GM18526 (cell line): Measurements from ENCODE around the gene RFC3.

ENCODE experiments used
- POLR2A ChIP-seq: IDR thresholded peaks from 3 replicates; pipeline ENCODE4 v1.6.1; 2011; ENCODE audit not compliant: insufficient read length; ENCODE audit errors: extremely low read depth

RFC3 gene

DNA sequence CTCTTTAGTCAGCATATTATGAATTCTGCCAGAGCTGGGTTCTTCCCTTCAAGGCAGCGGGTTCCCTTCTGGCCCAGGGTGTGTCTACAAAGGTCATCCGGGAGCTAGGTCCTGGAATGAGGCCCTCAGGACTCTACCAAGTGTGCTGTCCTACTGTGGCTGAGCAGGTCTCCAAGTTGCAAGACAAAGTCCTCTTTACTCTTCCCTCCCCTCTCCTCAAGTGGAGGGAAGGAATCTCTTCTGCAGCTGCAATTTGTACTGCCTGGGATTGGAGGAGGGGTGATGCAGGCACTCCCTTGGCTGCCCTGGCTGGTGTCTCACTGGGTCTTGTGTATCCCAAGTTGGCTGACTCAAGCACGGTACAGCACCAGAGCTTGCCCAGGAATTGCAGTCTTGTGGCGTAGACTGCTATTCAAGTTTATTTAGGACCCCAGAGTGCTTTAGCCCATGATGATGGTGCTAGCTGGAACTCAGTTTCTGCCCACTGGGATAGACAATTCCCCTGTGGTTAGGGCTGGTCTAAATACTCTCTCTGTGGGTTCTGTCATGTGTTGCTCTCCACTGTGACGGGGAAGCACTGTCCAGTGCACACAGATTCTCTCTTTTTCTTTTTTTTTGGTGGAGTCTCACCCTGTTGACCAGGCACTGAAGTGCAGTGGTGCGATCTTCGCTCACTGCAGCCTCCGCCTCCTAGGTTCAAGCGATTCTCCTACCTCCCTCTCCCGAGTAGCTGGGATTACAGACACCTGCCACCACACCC lies 28.5 kb downstream of the RFC3 start:
- no peak for TF ChIP-seq POLR2A

DNA sequence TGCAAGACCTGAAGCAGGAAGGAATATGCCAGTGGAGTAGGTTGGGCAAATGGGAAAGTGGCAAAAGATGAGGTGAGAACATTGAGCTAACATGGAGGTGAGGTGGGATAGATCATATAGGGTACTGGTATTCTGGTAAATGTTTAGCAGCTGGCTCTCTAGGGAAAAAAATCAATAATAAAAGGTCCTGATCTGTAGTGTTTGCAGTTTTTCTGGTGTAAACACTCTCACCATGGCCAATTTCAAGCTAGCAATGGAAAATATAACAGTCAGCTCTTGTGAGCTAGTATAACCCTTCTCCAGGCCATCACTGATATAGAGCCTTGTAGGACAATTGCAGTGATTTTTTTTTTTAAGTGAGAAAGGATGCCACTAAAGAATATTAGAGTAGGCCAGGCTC lies 31.3 kb downstream of the RFC3 start:
- no peak for TF ChIP-seq POLR2A

DNA sequence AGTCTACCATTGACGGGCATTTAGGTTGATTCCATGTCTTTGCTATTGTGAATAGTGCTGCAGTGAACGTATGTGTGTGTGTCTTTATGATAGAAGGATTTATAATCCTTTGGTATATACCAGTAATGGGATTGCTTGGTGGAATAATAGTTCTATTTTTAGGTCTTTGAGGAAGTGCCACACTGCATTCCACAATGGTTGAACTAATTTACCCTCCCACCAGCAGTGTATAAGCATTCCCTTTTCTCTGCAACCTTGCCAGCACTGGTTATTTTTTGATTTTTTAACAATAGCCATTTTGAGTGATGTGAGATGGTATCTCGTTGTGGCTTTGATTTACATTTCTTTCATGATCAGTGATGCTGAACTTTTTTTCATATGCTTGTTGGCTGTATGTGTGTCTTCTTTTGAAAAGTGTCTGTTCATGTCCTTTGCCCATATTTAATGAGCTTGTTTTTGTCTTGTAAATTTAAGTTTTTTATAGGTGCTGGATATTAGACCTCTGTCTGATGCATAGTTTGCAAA lies 37.5 kb downstream of the RFC3 start:
- no peak for TF ChIP-seq POLR2A

DNA sequence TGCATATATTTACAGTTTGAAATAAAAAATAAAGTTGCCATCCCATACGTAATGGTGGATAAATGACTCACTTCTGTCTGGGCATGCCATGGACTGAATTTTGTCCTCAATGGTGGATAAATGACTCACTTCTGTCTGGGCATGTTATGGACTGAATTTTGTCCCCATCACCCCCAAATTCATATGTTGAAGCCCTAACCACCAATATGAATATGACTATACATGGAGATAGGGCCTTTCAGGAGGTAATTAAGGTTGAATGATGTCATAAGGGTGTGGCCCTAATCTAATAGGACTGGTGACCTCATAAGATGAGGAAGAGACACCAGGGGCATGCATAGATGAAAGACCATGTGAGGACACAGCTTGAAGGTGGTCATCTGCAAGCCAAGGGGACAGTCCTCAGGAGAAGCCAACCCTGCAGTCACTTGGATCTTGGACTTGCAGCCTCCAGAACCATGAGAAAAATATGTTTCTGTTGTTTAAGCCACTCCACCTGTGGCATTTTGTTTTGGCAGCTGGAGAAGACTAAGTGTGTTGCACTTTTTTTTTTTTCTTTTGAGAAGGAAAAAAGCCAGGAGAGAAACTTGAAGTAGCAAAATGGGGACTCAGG lies 41.8 kb downstream of the RFC3 start:
- no peak for TF ChIP-seq POLR2A

DNA sequence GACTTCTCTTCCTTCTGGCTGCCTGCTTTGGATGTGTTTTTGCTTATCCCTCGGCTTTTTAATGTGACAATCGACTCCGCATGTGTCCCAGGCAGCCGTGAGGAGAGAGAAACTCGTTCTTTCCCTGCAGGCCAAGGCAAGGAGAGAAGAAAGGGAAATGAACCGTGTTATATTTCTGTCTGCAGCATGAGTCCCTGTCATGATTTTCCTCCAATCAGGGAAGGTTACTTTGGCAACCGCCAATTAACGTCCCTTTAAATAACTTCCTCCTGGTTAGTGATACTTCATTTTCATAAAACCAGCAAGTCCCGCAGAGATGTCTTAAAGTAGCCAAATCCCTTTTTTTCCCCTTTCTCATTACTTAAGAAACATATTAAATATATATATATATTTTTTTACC lies 42.6 kb downstream of the RFC3 start:
- TF ChIP-seq POLR2A = no peak

DNA sequence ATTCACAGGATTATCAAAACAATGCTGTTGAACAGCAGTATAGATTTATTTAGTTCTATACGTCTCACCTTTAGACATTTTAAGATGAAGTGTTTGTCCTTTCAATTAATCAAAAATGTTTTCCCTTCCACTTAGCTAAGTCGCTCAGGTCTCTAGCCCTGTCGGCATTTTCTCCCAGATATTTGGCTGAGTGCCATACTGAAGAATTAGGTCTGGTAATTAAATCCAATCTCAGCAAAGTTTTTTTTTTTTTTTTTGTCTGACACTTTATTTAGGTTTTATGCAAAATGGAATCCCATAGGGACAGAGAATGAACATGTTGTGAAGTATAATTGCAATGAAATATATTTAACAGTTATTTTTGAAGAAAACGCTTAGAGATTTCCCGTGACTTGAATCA lies 44.1 kb downstream of the RFC3 start:
- no peak for TF ChIP-seq POLR2A

DNA sequence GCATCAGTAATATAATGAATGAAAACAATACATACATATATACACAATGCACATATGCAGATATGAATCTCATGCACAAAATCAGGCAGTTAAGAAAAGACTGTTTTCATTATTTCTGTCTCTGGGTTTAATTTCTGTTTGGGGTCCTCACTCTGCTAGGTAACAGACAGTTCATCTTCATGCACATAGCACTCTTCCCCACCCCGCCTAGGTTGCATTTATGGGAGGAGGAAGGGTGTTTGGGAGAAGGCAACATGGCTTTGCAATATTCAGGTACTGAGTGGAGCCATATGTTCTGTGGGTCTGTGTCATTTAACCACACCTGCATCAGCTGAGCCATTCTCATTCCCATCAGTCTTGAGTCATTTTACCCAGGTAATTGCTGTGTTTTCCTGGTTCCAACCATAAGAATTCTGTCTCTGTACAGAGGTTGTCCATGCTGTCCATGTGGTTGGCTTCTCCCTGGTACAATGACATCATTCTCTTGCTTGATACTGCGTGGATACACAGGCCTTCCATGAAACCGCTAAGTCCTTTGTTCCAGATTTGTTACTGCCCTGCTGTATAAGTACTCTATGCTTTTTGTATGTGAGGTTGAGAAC lies 45.3 kb downstream of the RFC3 start:
- no peak for TF ChIP-seq POLR2A

DNA sequence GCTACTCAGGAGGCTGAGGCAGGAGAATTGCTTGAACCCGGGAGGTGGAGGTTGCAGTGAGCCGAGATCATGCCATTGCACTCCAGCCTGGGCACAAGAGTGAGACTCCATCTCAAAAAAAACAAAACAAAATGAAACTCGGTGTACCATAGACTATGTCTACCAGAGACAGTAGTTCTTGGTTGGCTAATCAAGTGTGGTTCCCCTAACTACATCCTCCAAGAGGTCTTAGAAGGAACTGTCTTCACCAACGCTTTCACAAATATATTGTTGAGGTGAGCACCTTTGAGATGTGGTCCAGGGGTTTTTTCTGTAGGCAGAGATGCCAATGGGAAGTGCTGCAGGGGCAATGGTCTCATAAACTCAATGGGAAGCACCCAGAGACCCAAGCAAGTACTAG lies 48.0 kb downstream of the RFC3 start:
- TF ChIP-seq POLR2A = no peak

DNA sequence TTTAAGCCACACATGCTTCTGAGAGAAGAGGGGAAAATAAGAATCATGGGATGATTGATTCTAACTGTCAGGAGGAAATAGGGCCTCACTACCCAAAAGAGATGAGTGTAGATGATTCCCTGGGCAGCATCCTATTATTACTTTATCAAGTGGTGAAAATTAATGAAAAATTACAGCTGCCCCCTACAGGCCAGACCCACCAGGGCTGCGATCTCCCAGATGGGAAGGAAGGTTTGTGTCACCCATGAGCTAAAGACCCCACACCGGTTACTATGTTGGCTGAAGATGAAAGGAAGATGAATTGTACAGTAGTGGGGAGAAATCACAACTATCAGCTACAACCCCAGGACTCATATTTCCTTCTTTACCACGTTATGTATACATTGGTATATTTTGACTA lies 49.5 kb downstream of the RFC3 start:
- no peak for TF ChIP-seq POLR2A

DNA sequence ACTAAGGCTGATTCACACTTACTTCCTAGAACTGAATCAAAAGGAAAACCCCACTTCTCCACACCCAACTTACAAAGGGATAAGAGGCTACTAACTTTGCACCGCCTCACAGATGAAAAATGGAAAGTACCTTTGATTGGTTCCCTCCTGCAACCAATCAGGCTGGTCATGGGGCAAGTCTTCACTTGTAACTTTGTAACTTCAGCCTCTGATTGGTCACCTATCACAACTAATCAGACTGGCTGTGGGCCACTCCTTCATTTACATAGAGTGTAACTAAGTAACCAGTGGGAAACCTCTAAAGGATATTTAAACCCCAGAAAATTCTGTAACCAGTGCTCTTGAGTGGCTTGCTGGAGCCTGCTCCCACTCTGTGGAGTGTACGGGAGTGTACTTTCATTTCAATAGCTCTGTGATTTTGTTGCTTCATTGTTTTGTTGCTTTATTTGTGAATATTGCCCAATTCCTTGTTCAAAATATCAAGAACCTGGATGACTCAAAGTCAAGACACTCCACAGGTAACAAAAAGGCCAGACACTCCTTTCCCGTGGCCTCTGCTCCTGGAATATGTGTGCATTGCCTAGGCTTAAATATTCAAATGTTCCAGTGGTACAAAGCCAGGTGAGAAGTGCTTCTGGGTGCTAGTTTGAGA lies 50.5 kb downstream of the RFC3 start:
- no peak for TF ChIP-seq POLR2A

DNA sequence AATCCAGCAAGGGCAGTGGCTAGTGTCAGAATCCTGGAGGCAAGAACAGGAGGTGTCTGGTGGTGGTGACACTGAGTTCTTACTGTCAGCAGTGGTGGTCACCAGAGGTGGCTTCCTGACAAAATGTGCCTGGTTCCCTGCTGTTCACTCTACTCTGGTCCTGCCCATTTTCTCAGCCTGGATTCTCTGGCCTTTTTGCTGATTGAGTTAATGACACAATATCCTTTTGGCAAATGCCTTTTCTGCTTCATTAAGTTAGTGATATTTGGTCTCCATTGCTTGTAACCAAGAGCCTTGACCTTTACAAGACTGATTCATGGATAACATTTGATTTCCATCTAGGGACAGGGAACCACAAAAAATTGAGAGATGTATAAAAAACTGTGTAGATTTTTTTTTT lies 51.1 kb downstream of the RFC3 start:
- no peak for TF ChIP-seq POLR2A

DNA sequence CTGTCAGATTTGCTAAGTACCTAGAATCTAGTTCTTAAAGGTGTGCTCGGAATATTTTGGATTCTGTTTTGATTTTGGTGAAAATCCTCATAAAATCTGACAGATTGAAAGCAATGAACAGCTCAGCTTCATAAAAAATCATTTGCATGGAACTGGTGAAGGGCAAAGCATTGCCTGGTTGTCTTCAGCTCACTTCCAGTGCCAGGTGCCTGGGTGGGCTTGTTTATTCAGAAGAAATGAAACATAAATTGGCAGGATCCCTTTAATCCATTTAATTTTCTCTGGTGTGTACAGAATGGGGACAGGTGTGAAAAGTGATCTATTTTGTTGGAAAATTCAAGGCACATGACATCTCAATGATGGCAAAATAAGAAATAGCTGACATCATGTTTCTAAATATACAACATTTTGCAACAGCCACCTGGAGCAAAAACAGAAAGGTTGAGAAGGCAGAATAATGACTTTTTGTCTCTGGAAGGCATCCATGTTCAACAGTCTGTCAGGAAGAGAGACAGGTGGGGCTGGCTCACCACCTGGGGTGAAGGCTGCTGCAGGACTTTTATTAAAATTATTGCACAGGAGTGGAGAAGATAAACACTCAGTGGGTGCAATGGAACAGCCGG lies 52.2 kb downstream of the RFC3 start:
- no peak for TF ChIP-seq POLR2A

DNA sequence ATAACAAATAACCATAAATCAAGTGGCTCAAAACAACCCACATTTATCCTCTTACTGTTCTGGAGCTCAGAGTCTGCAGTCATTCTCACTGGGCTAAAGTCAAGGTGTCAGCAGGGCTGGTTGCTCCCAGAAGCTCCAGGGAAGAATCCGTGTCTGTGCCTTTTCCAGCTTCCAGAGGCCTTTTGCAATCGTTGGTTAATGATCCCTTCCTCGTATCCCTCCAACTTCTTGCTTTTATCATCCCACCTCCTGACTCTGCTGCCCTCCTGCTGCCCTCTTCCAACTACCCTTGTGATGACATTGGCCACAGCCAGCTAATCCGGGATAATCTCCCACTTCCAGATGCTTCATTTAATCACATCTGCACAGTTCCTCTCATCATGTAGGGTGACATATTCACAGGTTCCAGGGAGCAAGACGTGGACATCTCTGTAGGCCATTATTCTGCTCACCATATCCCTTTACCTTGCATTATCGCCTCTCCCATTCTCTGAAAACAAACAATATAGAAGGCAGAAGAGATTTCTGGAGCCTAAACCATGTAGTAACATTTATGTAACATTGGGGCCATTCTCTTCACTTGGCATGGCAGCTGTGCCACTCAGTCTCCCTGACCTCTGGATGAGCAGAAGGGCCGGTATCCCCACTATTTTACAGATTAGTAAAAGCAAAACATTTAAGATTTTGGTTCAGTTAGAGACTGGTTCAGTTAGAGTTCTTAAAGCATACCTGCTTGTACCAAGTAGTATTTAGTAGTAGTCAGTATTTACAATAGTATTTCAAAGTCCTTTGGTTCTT lies 53.5 kb downstream of the RFC3 start:
- TF ChIP-seq POLR2A = no peak

DNA sequence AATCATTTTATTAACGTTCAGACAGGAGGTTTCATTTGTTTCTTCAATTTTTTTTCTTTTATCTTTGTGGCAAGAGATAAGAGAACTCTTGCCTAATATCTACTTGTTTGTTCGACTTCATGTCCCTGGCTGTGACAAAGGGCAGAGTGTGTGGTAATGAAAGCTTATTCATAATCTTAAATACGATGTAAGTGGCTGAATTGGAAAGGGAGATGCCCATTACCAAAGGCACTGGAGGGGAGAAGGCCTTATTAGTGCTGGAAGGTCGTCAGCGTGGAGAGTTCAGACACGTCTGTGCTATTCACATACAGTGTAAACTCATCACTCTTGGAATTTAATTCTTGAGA lies 54.0 kb downstream of the RFC3 start:
- no peak for TF ChIP-seq POLR2A
